OCI-LY3 (cell line): ENCODE data around the gene LILRB2.
"Not testable (repeated sequence)": the region's sequence is repeated elsewhere in the genome, so short reads cannot be mapped to it uniquely, and the experiment has no call there.

Experiments used
- H2AFZ ChIP-seq: fragments of 200-600, 300-600 bp; shearing (Covaris generic); 2 replicates; pipeline ENCODE4 v1.6.0; 2014; ENCODE audit warnings: antibody characterized with exemption, low read depth, low read length
- H3K27ac ChIP-seq: fragments of 200-600, 300-600 bp; sonication (generic); 2 replicates; pipeline ENCODE4 v1.5.1; 2014; ENCODE audit warnings: mild to moderate bottlenecking, low read length, moderate library complexity, mixed read lengths
- H3K27me3 ChIP-seq: fragments of 200-600, 300-600 bp; sonication (generic); 2 replicates; pipeline ENCODE4 v1.6.1; 2014; ENCODE audit warnings: low read depth, low read length, mixed read lengths
- H3K36me3 ChIP-seq: fragments of 200-600, 300-600 bp; sonication (generic); replicated peaks from 2 replicates; pipeline ENCODE3; 2014; ENCODE audit warnings: low read depth, low read length, mixed read lengths
- H3K4me1 ChIP-seq: fragments of 300-600, 200-600 bp; sonication (generic); 2 replicates; pipeline ENCODE4 v1.6.1; 2014; ENCODE audit warnings: low read length, mixed read lengths
- H3K4me2 ChIP-seq: fragments of 200-600, 300-600 bp; sonication (generic); 2 replicates; pipeline ENCODE4 v1.6.1; 2014; ENCODE audit warnings: low read length, mixed read lengths
- H3K4me3 ChIP-seq: fragments of 300-600, 200-600 bp; sonication (generic); 2 replicates; pipeline ENCODE4 v1.5.1; 2014; ENCODE audit warnings: antibody characterized with exemption, mild to moderate bottlenecking, low read length, moderate library complexity
- H3K79me2 ChIP-seq: fragments of 300-600, 200-600 bp; shearing (Covaris generic); 2 replicates; pipeline ENCODE4 v1.6.1; 2014; ENCODE audit warnings: mild to moderate bottlenecking, low read length, mixed read lengths
- H3K9ac ChIP-seq: fragments of 300-600, 200-600 bp; shearing (Covaris generic); 2 replicates; pipeline ENCODE4 v1.6.0; 2014; ENCODE audit warnings: mild to moderate bottlenecking, low read length, moderate library complexity
- H3K9me3 ChIP-seq: fragments of 200-600, 300-600 bp; shearing (Covaris generic); 2 replicates; pipeline ENCODE4 v1.6.1; 2014; ENCODE audit warnings: low read length, mixed read lengths; ENCODE audit not compliant: insufficient read depth
- H4K20me1 ChIP-seq: fragments of 200-600, 300-600 bp; sonication (generic); 2 replicates; pipeline ENCODE4 v1.6.1; 2016; ENCODE audit warnings: low read length, mixed read lengths; ENCODE audit not compliant: insufficient read depth
- CTCF ChIP-seq: fragments of 200-600, 300-600 bp; sonication (generic); IDR thresholded peaks from 2 replicates; pipeline ENCODE4 v1.5.1; 2014; ENCODE audit warnings: antibody characterized with exemption, low read length, low read depth
- EZH2phosphoT487 ChIP-seq: fragments of 200-600 bp; shearing (Covaris generic); IDR thresholded peaks from 2 replicates; pipeline ENCODE4 v1.6.1; 2018; ENCODE audit warnings: antibody characterized with exemption, mixed run types, low read depth

Gene LILRB2

GRCh38 chr19:54281007-54281728 is at the start of gene LILRB2:
LILRB2 (minus strand) TSS chr19:54281110; CDS start chr19:54280496, 614 bp downstream.
- H3K36me3 ChIP-seq = no peaks in the 10 kb centered on the region
- peaks cover 32% of the 10 kb centered on the region for H3K27me3 ChIP-seq
- H2AFZ ChIP-seq = no peak within 1 kb of the TSS
- no peaks in the 10 kb centered on the region for H3K79me2 ChIP-seq
- no peaks in the 10 kb centered on the region for H3K9me3 ChIP-seq
- H4K20me1 ChIP-seq = no peaks in the 10 kb centered on the region
- H3K4me1 ChIP-seq = peaks cover 23% of the 10 kb centered on the region
- no peak within 1 kb of the TSS for H3K27ac ChIP-seq
- H3K9ac ChIP-seq = no peak within 1 kb of the TSS
- TF ChIP-seq CTCF (no peak), EZH2phosphoT487 (no peak)
- no peak within 1 kb of the TSS for H3K4me3 ChIP-seq
- peak within 1 kb of the TSS; percentile 4 for H3K4me2 ChIP-seq

GRCh38 chr19:54329476-54330165 is 48.7 kb upstream of the LILRB2 start:
- no peaks in the 10 kb centered on the region for H4K20me1 ChIP-seq
- H3K36me3 ChIP-seq = no peaks in the 10 kb centered on the region
- H3K4me1 ChIP-seq = peaks cover 45% of the 10 kb centered on the region
- no peak overlapping the region for H3K4me3 ChIP-seq
- no peak overlapping the region for H3K4me2 ChIP-seq
- H3K27me3 ChIP-seq = peaks cover 43% of the 10 kb centered on the region
- H3K9ac ChIP-seq = no peak overlapping the region
- no peak overlapping the region for H3K27ac ChIP-seq
- TF ChIP-seq CTCF (no peak), EZH2phosphoT487 (no peak)
- no peak overlapping the region for H2AFZ ChIP-seq
- H3K79me2 ChIP-seq = no peaks in the 10 kb centered on the region
- H3K9me3 ChIP-seq = peaks cover 7% of the 10 kb centered on the region; the same call in 1 of the 2 replicates

GRCh38 chr19:54328781-54329180 is 47.9 kb upstream of the LILRB2 start:
- H3K4me3 ChIP-seq, H2AFZ ChIP-seq, H3K4me2 ChIP-seq, H4K20me1 ChIP-seq, H3K36me3 ChIP-seq, H3K79me2 ChIP-seq, H3K9ac ChIP-seq, H3K27ac ChIP-seq, H3K9me3 ChIP-seq: not testable (repeated sequence)
- peaks cover 45% of the 10 kb centered on the region for H3K27me3 ChIP-seq
- peaks cover 39% of the 10 kb centered on the region for H3K4me1 ChIP-seq

- peaks cover 35% of the 10 kb centered on the region for H3K4me1 ChIP-seq
- H3K79me2 ChIP-seq = no peaks in the 10 kb centered on the region
- no peak overlapping the region for H3K27ac ChIP-seq
- H3K4me3 ChIP-seq = no peak overlapping the region
- H2AFZ ChIP-seq = no peak overlapping the region
- H3K9ac ChIP-seq = no peak overlapping the region
- H4K20me1 ChIP-seq = no peaks in the 10 kb centered on the region
- H3K36me3 ChIP-seq = no peaks in the 10 kb centered on the region
- no peak for TF ChIP-seq EZH2phosphoT487
- TF ChIP-seq CTCF = no peak
- H3K27me3 ChIP-seq = peaks cover 41% of the 10 kb centered on the region
- H3K4me2 ChIP-seq = peak overlapping the region; percentile 3; the same call in 1 of the 2 replicates
- H3K9me3 ChIP-seq = peaks cover 7% of the 10 kb centered on the region; the same call in 1 of the 2 replicates
Observed at GRCh38 chr19:54325631-54326030, 44.7 kb upstream of the LILRB2 start.
